ENCODE data around the gene DIP2C.

DIP2C gene

DNA sequence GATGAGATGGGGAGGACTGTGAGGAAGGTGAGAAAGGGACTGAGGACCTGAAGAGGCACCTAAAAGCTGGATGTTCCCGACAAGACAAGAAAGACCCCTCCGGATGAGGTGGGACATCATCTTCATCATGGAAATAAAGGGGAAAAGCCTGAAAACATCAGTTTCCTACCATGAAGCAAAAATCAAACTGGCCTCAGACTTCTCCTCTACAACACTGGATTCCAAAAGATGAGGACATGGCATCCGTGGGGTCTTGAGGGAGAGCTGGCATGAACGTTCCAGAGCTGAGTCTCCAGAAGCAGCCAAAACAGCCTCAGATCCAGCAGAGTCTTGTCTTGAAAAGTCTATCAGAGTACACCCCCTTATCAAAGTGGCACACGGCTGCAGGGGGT, 44.5 kb downstream of the DIP2C start:
- Histone ChIP-seq H3K4me3 (ENCODE audit: low read depth, low read length) (no peak overlapping the region), H3K79me1 (ENCODE audit: low read length) (no peaks in the 10 kb centered on the region), H3K27ac (ENCODE audit: low read depth, low read length) (no peak overlapping the region), H2BK12ac (ENCODE audit: low read length) (no peak overlapping the region), H3K4ac (ENCODE audit: low read depth, low read length) (no peak overlapping the region), H3K18ac (ENCODE audit: low read length) (no peak overlapping the region), H2AFZ (ENCODE audit: insufficient read depth, low read length, poor library complexity) (no peak overlapping the region), H3K4me1 (ENCODE audit: control insufficient read depth in 1 of 2, insufficient read depth in 2 of 2, low read length in 2 of 2) (no peaks in the 10 kb centered on the region), H3K27me3 (ENCODE audit: insufficient read depth, low read length) (no peaks in the 10 kb centered on the region), H3K4me2 (ENCODE audit: low read length) (no peak overlapping the region), H3K36me3 (ENCODE audit: control insufficient read depth in 1 of 2, insufficient read depth in 2 of 2, low read length in 2 of 2) (no peaks in the 10 kb centered on the region), H4K8ac (ENCODE audit: low read depth, low read length) (no peak overlapping the region), H3K9me3 (ENCODE audit: insufficient read depth, low read depth, low read length) (peaks cover 3% of the 10 kb centered on the region), H2BK120ac (ENCODE audit: insufficient read depth, low read length, poor library complexity) (no peak overlapping the region), H2AK5ac (ENCODE audit: low read length) (no peak overlapping the region), H3K79me2 (ENCODE audit: control insufficient read depth, insufficient read depth, low read length, poor library complexity) (no peaks in the 10 kb centered on the region), H3K14ac (ENCODE audit: low read length) (no peak overlapping the region), H3K23ac (ENCODE audit: low read length) (no peak overlapping the region), H4K12ac (ENCODE audit: low read depth, low read length) (no peak overlapping the region), H2BK5ac (ENCODE audit: low read depth, low read length, poor library complexity) (no peak overlapping the region), H4K91ac (ENCODE audit: low read depth, low read length) (no peak overlapping the region), H3K9ac (ENCODE audit: low read length) (no peak overlapping the region)
- DNase-seq = no peak
- WGBS (ENCODE audit: extremely low coverage, insufficient coverage, insufficient read length) = no CpG with 5 or more reads among the region's 5 CpGs

DNA sequence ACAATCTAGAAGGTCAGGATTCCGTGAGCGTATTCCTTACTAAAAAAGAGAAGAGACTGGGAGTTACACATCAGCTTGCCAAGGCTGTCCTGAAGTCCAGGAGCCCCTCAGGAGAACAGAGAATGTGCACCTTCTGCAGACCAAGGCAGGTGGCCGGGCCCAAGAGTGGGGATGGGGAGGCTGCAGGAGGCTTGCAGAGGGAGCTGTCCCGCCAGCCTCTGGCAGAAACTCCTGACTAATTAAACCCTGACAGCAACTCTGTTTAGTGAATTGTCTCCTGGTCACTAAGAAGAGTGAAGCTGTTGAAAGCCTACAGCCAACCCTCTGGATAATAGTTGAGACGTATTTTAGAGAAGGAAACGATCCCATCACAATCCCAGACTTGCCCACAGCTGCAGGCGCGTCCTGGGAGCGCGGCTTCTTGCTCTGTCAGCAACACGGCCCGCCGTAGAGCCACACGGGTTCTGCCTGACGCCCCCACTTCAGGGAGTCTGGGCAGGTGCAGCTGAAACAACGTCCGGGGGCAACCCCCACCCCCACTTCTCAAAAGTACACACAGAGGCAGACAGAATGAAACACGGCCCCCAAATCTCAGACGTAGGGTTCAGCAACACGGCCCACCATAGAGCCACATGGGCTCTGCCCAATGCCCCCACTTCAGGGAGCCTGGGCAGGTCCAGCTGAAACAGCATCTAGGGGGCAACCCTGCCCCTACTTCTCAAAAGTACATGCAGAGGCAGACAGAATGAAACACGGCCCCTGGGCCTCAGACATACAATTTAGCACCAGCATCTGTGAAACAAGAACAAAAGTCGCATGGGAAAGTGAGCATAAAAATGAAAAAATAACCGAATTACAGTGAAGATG, 45.2 kb downstream of the DIP2C start:
- H3K79me2 ChIP-seq (ENCODE audit: control insufficient read depth, insufficient read depth, low read length, poor library complexity) = no peaks in the 10 kb centered on the region
- H3K14ac ChIP-seq (ENCODE audit: low read length) = no peak overlapping the region
- H4K91ac ChIP-seq (ENCODE audit: low read depth, low read length) = no peak overlapping the region
- no peak overlapping the region for H3K4me2 ChIP-seq (ENCODE audit: low read length)
- no peak overlapping the region for H3K27ac ChIP-seq (ENCODE audit: low read depth, low read length)
- H3K4me3 ChIP-seq (ENCODE audit: low read depth, low read length) = no peak overlapping the region
- H3K9me3 ChIP-seq (ENCODE audit: insufficient read depth, low read depth, low read length) = peaks cover 5% of the 10 kb centered on the region
- no peak overlapping the region for H2BK5ac ChIP-seq (ENCODE audit: low read depth, low read length, poor library complexity)
- H3K23ac ChIP-seq (ENCODE audit: low read length) = no peak overlapping the region
- H4K8ac ChIP-seq (ENCODE audit: low read depth, low read length) = no peak overlapping the region
- no peak for DNase-seq
- no peak overlapping the region for H3K4ac ChIP-seq (ENCODE audit: low read depth, low read length)
- H3K9ac ChIP-seq (ENCODE audit: low read length) = no peak overlapping the region
- H3K27me3 ChIP-seq (ENCODE audit: insufficient read depth, low read length) = no peaks in the 10 kb centered on the region
- WGBS (ENCODE audit: extremely low coverage, insufficient coverage, insufficient read length) = no CpG with 5 or more reads among the region's 23 CpGs
- no peak overlapping the region for H3K18ac ChIP-seq (ENCODE audit: low read length)
- H3K79me1 ChIP-seq (ENCODE audit: low read length) = no peaks in the 10 kb centered on the region
- H2AFZ ChIP-seq (ENCODE audit: insufficient read depth, low read length, poor library complexity) = no peak overlapping the region
- no peak overlapping the region for H2AK5ac ChIP-seq (ENCODE audit: low read length)
- H3K36me3 ChIP-seq (ENCODE audit: control insufficient read depth in 1 of 2, insufficient read depth in 2 of 2, low read length in 2 of 2) = no peaks in the 10 kb centered on the region
- H4K12ac ChIP-seq (ENCODE audit: low read depth, low read length) = no peak overlapping the region
- no peak overlapping the region for H2BK120ac ChIP-seq (ENCODE audit: insufficient read depth, low read length, poor library complexity)
- H3K4me1 ChIP-seq (ENCODE audit: control insufficient read depth in 1 of 2, insufficient read depth in 2 of 2, low read length in 2 of 2) = no peaks in the 10 kb centered on the region
- no peak overlapping the region for H2BK12ac ChIP-seq (ENCODE audit: low read length)

DNA sequence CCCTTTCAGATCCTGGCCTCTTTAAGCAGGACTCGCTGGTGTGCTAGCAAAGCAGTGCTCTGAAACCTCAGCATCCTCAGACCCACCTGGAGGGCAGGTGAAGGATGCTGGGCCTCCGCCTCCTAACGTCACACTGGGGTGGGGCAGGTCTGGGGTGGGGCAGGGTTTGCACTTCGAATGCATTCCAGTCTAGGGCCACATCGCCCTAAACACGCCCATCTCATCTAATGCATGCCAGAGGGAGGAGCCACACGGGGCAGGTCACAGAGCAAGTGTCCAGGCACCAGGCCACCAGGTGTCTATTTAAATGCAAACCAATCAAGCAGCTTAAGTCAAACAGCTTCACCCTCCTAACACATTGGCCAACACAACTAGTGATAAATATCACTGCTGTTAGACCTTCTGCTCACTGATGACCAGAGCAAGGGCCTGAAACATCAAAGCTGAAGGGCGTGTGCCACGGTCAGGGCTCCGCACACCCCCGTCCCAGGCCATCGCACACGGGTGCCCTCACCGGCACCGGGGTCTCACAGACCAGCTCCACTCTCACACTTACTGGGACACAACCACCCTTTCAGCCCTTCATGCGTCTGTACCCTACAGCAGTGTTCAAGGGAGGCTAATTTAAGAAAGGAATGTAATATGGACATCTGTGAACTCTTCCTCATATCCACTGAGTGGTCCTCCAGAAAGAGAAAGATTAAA, 47.1 kb downstream of the DIP2C start:
- Histone ChIP-seq H2BK5ac (ENCODE audit: low read depth, low read length, poor library complexity) (no peak overlapping the region), H3K9ac (ENCODE audit: low read length) (no peak overlapping the region), H4K12ac (ENCODE audit: low read depth, low read length) (no peak overlapping the region), H3K14ac (ENCODE audit: low read length) (no peak overlapping the region), H3K4me1 (ENCODE audit: control insufficient read depth in 1 of 2, insufficient read depth in 2 of 2, low read length in 2 of 2) (peaks cover 3 to 5% of the 10 kb centered on the region in 2 experiments), H3K18ac (ENCODE audit: low read length) (peak overlapping the region; percentile 66), H3K79me2 (ENCODE audit: control insufficient read depth, insufficient read depth, low read length, poor library complexity) (peaks cover 2% of the 10 kb centered on the region), H3K4me3 (ENCODE audit: low read depth, low read length) (no peak overlapping the region), H4K91ac (ENCODE audit: low read depth, low read length) (no peak overlapping the region), H3K9me3 (ENCODE audit: insufficient read depth, low read depth, low read length) (peaks cover 4% of the 10 kb centered on the region), H3K4me2 (ENCODE audit: low read length) (no peak overlapping the region), H2AK5ac (ENCODE audit: low read length) (no peak overlapping the region), H3K79me1 (ENCODE audit: low read length) (no peaks in the 10 kb centered on the region), H3K4ac (ENCODE audit: low read depth, low read length) (no peak overlapping the region), H2BK12ac (ENCODE audit: low read length) (no peak overlapping the region), H4K8ac (ENCODE audit: low read depth, low read length) (no peak overlapping the region), H3K36me3 (ENCODE audit: control insufficient read depth in 1 of 2, insufficient read depth in 2 of 2, low read length in 2 of 2) (no peaks in the 10 kb centered on the region), H2BK120ac (ENCODE audit: insufficient read depth, low read length, poor library complexity) (no peak overlapping the region), H3K27me3 (ENCODE audit: insufficient read depth, low read length) (no peaks in the 10 kb centered on the region), H3K23ac (ENCODE audit: low read length) (no peak overlapping the region), H3K27ac (ENCODE audit: low read depth, low read length) (no peak overlapping the region), H2AFZ (ENCODE audit: insufficient read depth, low read length, poor library complexity) (no peak overlapping the region)
- no CpG with 5 or more reads among the region's 16 CpGs for WGBS (ENCODE audit: extremely low coverage, insufficient coverage, insufficient read length)
- DNase-seq = peak in 1 of 2 donors; percentile 21

DNA sequence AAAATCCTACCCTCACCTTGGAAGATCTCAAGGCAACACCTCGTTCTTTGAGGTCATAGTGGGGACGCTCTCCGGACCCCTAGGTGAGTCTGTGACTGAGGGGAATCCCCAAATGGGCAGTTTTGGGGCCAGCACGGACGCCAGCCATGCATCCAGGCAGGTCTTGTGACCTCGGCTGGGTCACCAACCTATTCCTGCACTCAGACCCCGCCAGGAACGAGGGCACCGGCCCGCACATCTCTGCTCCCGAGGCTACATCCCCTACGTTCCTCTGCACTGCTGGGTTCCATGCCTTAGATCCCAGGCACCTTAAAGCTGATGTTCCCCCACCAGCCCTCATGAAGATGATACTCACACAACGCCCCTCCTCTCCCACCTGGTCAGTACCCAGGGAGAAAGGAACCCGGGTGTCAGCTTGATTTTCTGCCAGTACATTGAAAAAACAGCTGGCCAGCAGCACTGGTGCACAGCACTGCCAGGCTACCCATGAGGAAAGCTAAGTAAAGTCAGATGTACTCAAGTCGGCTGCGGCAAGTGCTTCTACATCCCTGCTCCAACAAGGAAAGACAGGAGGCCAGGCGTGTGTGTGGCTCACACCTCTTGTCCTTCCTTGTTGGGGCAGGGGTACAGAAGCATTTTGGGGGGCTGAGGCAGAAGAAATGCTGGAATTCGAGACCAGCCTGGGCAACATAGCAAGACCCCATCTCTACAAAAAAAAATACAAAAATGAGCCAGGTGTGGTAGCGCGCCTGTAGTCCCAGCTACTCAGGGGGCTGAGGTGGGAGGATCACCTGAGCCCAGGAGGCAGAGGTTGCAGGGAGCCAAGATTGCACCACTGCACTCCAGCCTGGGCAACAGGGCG, 48.1 kb downstream of the DIP2C start:
- Histone ChIP-seq H3K14ac (ENCODE audit: low read length) (no peak overlapping the region), H2AFZ (ENCODE audit: insufficient read depth, low read length, poor library complexity) (no peak overlapping the region), H3K9ac (ENCODE audit: low read length) (no peak overlapping the region), H2AK5ac (ENCODE audit: low read length) (no peak overlapping the region), H3K79me2 (ENCODE audit: control insufficient read depth, insufficient read depth, low read length, poor library complexity) (peaks cover 3% of the 10 kb centered on the region), H2BK12ac (ENCODE audit: low read length) (no peak overlapping the region), H3K18ac (ENCODE audit: low read length) (no peak overlapping the region), H2BK120ac (ENCODE audit: insufficient read depth, low read length, poor library complexity) (no peak overlapping the region), H3K4me2 (ENCODE audit: low read length) (no peak overlapping the region), H3K27ac (ENCODE audit: low read depth, low read length) (no peak overlapping the region), H3K9me3 (ENCODE audit: insufficient read depth, low read depth, low read length) (peaks cover 4% of the 10 kb centered on the region), H3K4ac (ENCODE audit: low read depth, low read length) (no peak overlapping the region), H3K23ac (ENCODE audit: low read length) (no peak overlapping the region), H3K4me1 (ENCODE audit: control insufficient read depth in 1 of 2, insufficient read depth in 2 of 2, low read length in 2 of 2) (peaks cover 3 to 7% of the 10 kb centered on the region in 2 experiments), H4K12ac (ENCODE audit: low read depth, low read length) (no peak overlapping the region), H2BK5ac (ENCODE audit: low read depth, low read length, poor library complexity) (no peak overlapping the region), H3K27me3 (ENCODE audit: insufficient read depth, low read length) (no peaks in the 10 kb centered on the region), H4K91ac (ENCODE audit: low read depth, low read length) (no peak overlapping the region), H3K36me3 (ENCODE audit: control insufficient read depth in 1 of 2, insufficient read depth in 2 of 2, low read length in 2 of 2) (no peaks in the 10 kb centered on the region), H3K4me3 (ENCODE audit: low read depth, low read length) (no peak overlapping the region), H4K8ac (ENCODE audit: low read depth, low read length) (no peak overlapping the region), H3K79me1 (ENCODE audit: low read length) (no peaks in the 10 kb centered on the region)
- WGBS (ENCODE audit: extremely low coverage, insufficient coverage, insufficient read length) = no CpG with 5 or more reads among the region's 21 CpGs
- no peak for DNase-seq

All from trophoblast cell (in vitro differentiated cells and primary cell).